GM23248 (cell line): ENCODE measurements around the gene SWAP70. TPM values are rescaled to one million over a fixed set of nuclear protein-coding genes. Genes with fewer than 3 reads are reported as not detected.
"Not testable (repeated sequence)": the region's sequence is repeated elsewhere in the genome, so short reads cannot be mapped to it uniquely, and the experiment has no call there.

Source experiments
- DNase-seq: peaks from one replicate; pipeline ENCODE4 v3.0.0-alpha.2; 2015
- H2AFZ ChIP-seq: fragments of 200-600 bp; sonication (generic); 2 replicates; pipeline ENCODE4 v1.6.1; 2016; ENCODE audit warnings: antibody characterized with exemption
- H3F3A ChIP-seq: fragments of 200-600 bp; sonication (generic); 2 replicates; pipeline ENCODE4 v1.6.1; 2016; ENCODE audit warnings: mild to moderate bottlenecking, antibody characterized with exemption, mixed run types; ENCODE audit not compliant: insufficient read depth
- H3K27ac ChIP-seq: fragments of 200-600 bp; sonication (generic); 2 replicates; pipeline ENCODE4 v1.5.1; 2016; ENCODE audit warnings: mild to moderate bottlenecking
- H3K27me3 ChIP-seq: fragments of 200-600 bp; sonication (generic); replicated peaks from 2 replicates; pipeline ENCODE4 v1.6.1; 2016; ENCODE audit warnings: mild to moderate bottlenecking; ENCODE audit not compliant: insufficient read depth
- H3K36me3 ChIP-seq: fragments of 200-600 bp; sonication (generic); 2 replicates; pipeline ENCODE4 v1.6.1; 2016; ENCODE audit warnings: low read depth, mild to moderate bottlenecking
- H3K4me1 ChIP-seq: fragments of 200-600 bp; sonication (generic); 2 replicates; pipeline ENCODE4 v1.6.1; 2016; ENCODE audit warnings: mild to moderate bottlenecking; ENCODE audit not compliant: insufficient read depth
- H3K4me2 ChIP-seq: fragments of 200-600 bp; sonication (generic); one replicate; pipeline ENCODE4 v1.6.1; 2016; ENCODE audit warnings: mild to moderate bottlenecking; ENCODE audit not compliant: unreplicated experiment
- H3K4me3 ChIP-seq: fragments of 200-600 bp; sonication (generic); 2 replicates; pipeline ENCODE4 v1.5.1; 2016; ENCODE audit warnings: mild to moderate bottlenecking
- H3K79me2 ChIP-seq: fragments of 200-600 bp; sonication (generic); 2 replicates; pipeline ENCODE4 v1.6.1; 2016; ENCODE audit warnings: mild to moderate bottlenecking; ENCODE audit not compliant: insufficient read depth
- H3K9ac ChIP-seq: fragments of 200-600 bp; sonication (generic); 2 replicates; pipeline ENCODE4 v1.6.1; 2016; ENCODE audit warnings: mild to moderate bottlenecking
- H3K9me2 ChIP-seq: fragments of 200-600 bp; sonication (generic); 2 replicates; pipeline ENCODE4 v1.6.1; 2016; ENCODE audit warnings: mixed run types, mild to moderate bottlenecking, moderate library complexity; ENCODE audit not compliant: insufficient read depth
- H3K9me3 ChIP-seq: fragments of 200-600 bp; sonication (generic); one replicate; pipeline ENCODE4 v1.6.1; 2017; ENCODE audit warnings: low read depth
- H4K20me1 ChIP-seq: fragments of 200-600 bp; sonication (generic); 2 replicates; pipeline ENCODE4 v1.6.0; 2016; ENCODE audit not compliant: insufficient read depth
- EZH2 ChIP-seq: fragments of 200-600 bp; sonication (generic); IDR thresholded peaks from 2 replicates; pipeline ENCODE4 v1.6.1; 2018; ENCODE audit warnings: antibody characterized with exemption, mild to moderate bottlenecking; ENCODE audit not compliant: insufficient read depth, poor library complexity, severe bottlenecking
- EZH2phosphoT487 ChIP-seq: fragments of 200-600 bp; sonication (generic); IDR thresholded peaks from 2 replicates; pipeline ENCODE4 v1.6.1; 2018; ENCODE audit warnings: antibody characterized with exemption, moderate library complexity, mild to moderate bottlenecking, low read depth; ENCODE audit not compliant: insufficient read depth
- WGBS, 2 experiments: methylation state at CpG; one replicate each; pipeline ENCODE4 v1.1.6; 2015 to 2017; ENCODE audit warnings: low lambda C conversion rate in 2 of 2, low coverage in 1 of 2; ENCODE audit errors: missing lambda C conversion rate in 2 of 2; 5-methylcytosine and 5-hydroxymethylcytosine counted together
- in situ Hi-C: fragments of 300-500 bp; cut with MboI; formaldehyde crosslinking; loops from 2 replicates; pipeline ENCODE4 v1.15.0; 2020
- polyA plus RNA-seq: library from polyadenylated mRNA; unstranded; fragments of >200 nt; fragmentation: Nextera tagmentation; extraction: Ambion mirVana; gene quantifications from 2 replicates; pipeline ENCODE4 v1.2.1, GENCODE V29; 2016
- total RNA-seq: library from RNA; depleted of rRNA; stranded (reverse); fragments of >200 nt; shearing (Covaris generic); gene quantifications from 2 replicates; pipeline ENCODE4 v1.2.3, GENCODE V29; 2014

SWAP70 gene
- total and polyA plus RNA-seq, 2 experiments from 2014 or later: 46.4 to 73.3 TPM

- no peaks in the 10 kb centered on the region for H3K9me2 ChIP-seq
- 3 to 6% methylated on average over 5 of the region's 5 CpGs for WGBS, 2 experiments
- no peaks in the 10 kb centered on the region for H3K79me2 ChIP-seq
- H3K36me3 ChIP-seq: no peaks in the 10 kb centered on the region
- peak; percentile 91 for DNase-seq
- H3K4me1 ChIP-seq: peaks cover 45% of the 10 kb centered on the region
- H2AFZ ChIP-seq: peak overlapping the region; percentile 74
- in situ Hi-C loops: loop anchor here (10.0 kb wide), 1 partner anchor 77 kb away; no protein-coding TSS in a partner anchor
- H3K9ac ChIP-seq: peak overlapping the region; percentile 61
- H3K4me2 ChIP-seq: peak overlapping the region; percentile 70
- no peak for TF ChIP-seq EZH2
- no peak for TF ChIP-seq EZH2phosphoT487
- H3K9me3 ChIP-seq: no peaks in the 10 kb centered on the region
- H3K27ac ChIP-seq: peak overlapping the region; percentile 85
- no peaks in the 10 kb centered on the region for H4K20me1 ChIP-seq
- H3K4me3 ChIP-seq: peak overlapping the region; percentile 30; the same call in 1 of the 2 replicates
- H3F3A ChIP-seq: peaks cover 34% of the 10 kb centered on the region
- no peaks in the 10 kb centered on the region for H3K27me3 ChIP-seq
Measured at GRCh38 chr11:9617940-9618339, 45.9 kb upstream of the SWAP70 start.

- Histone ChIP-seq H3F3A (peaks cover 33% of the 10 kb centered on the region), H3K4me3 (no peak overlapping the region), H3K36me3 (no peaks in the 10 kb centered on the region), H3K4me2 (no peak overlapping the region), H3K9me2 (no peaks in the 10 kb centered on the region), H3K9me3 (no peaks in the 10 kb centered on the region), H3K9ac (no peak overlapping the region), H2AFZ (no peak overlapping the region), H3K27ac (no peak overlapping the region), H3K4me1 (peaks cover 38% of the 10 kb centered on the region), H4K20me1 (no peaks in the 10 kb centered on the region), H3K79me2 (no peaks in the 10 kb centered on the region), H3K27me3 (no peaks in the 10 kb centered on the region)
- in situ Hi-C loops: loop anchor here (10.0 kb wide), 1 partner anchor 76 kb away; no protein-coding TSS in a partner anchor
- TF ChIP-seq EZH2 (no peak), EZH2phosphoT487 (no peak)
- 97 to 100% methylated on average over 1 of the region's 1 CpG for WGBS, 2 experiments
- DNase-seq: no peak
Measured at GRCh38 chr11:9619004-9619403, 44.9 kb upstream of the SWAP70 start.

GRCh38 chr11:9619971-9620370 is 43.9 kb upstream of the SWAP70 start:
- no peak overlapping the region for H3K27ac ChIP-seq
- no peaks in the 10 kb centered on the region for H4K20me1 ChIP-seq
- H3K4me3 ChIP-seq: no peak overlapping the region
- no peak for TF ChIP-seq EZH2
- H3K9me3 ChIP-seq: no peaks in the 10 kb centered on the region
- H3K27me3 ChIP-seq: no peaks in the 10 kb centered on the region
- no peak overlapping the region for H3K9ac ChIP-seq
- H3K4me1 ChIP-seq: peaks cover 30% of the 10 kb centered on the region
- in situ Hi-C loops: loop anchor here (10.0 kb wide), 1 partner anchor 75 kb away; no protein-coding TSS in a partner anchor
- no peaks in the 10 kb centered on the region for H3K79me2 ChIP-seq
- DNase-seq: no peak
- no peak overlapping the region for H2AFZ ChIP-seq
- no peak overlapping the region for H3K4me2 ChIP-seq
- H3K36me3 ChIP-seq: no peaks in the 10 kb centered on the region
- peaks cover 26% of the 10 kb centered on the region for H3F3A ChIP-seq
- H3K9me2 ChIP-seq: no peaks in the 10 kb centered on the region

GRCh38 chr11:9622353-9622752 is 41.5 kb upstream of the SWAP70 start:
- WGBS, 2 experiments: 78 to 80% methylated on average over 7 of the region's 7 CpGs

GRCh38 chr11:9623053-9623452 is 40.8 kb upstream of the SWAP70 start:
- H3K36me3 ChIP-seq, DNase-seq, H3K27me3 ChIP-seq, H3K4me3 ChIP-seq, H3K9me2 ChIP-seq, H3K4me1 ChIP-seq, H3K27ac ChIP-seq, H3F3A ChIP-seq, H3K9me3 ChIP-seq, H3K4me2 ChIP-seq, H2AFZ ChIP-seq, H3K9ac ChIP-seq, H3K79me2 ChIP-seq, H4K20me1 ChIP-seq, in situ Hi-C loops: not testable (repeated sequence)
- WGBS, 2 experiments: 91 to 96% methylated on average over 18 to 23 of the region's 23 CpGs

More at GRCh38 chr11:9622353-9622752, 41.5 kb upstream of the SWAP70 start:
- in situ Hi-C loops, H3K9ac ChIP-seq, H3K27me3 ChIP-seq, H3K9me2 ChIP-seq, H3K36me3 ChIP-seq, H3K27ac ChIP-seq, H3K9me3 ChIP-seq, H3K79me2 ChIP-seq, H3K4me2 ChIP-seq, DNase-seq, H3K4me3 ChIP-seq, H4K20me1 ChIP-seq, H2AFZ ChIP-seq: not testable (repeated sequence)
- Histone ChIP-seq H3K4me1 (peaks cover 12% of the 10 kb centered on the region), H3F3A (peaks cover 10% of the 10 kb centered on the region)
